H1 (cell line): ENCODE data around the gene CEBPG.

Source experiments
- CHD7 ChIP-seq: fragments of 300-600 bp; sonication (generic); IDR thresholded peaks from 2 replicates; pipeline ENCODE4 v1.7.1; 2012; ENCODE audit warnings: low read length, moderate library complexity, mild to moderate bottlenecking, inconsistent platforms; ENCODE audit not compliant: insufficient replicate concordance
- KDM1A ChIP-seq: fragments of 200-600, 300-600 bp; sonication (generic); IDR thresholded peaks from 2 replicates; pipeline ENCODE4 v1.7.1; 2016; ENCODE audit warnings: mild to moderate bottlenecking, low read length, borderline replicate concordance
- MAX ChIP-seq: IDR thresholded peaks from 2 replicates; pipeline ENCODE4 v1.6.1; 2012; ENCODE audit warnings: inconsistent platforms
- RFX5 ChIP-seq: IDR thresholded peaks from 2 replicates; pipeline ENCODE4 v1.6.1; 2011; ENCODE audit warnings: low read depth, low read length, improper control_type of control experiment, borderline replicate concordance
- SIN3A ChIP-seq, 2 experiments: IDR thresholded peaks in 1 of 2; conservative IDR thresholded peaks in 1 of 2; 2 replicates each; pipeline ENCODE4 v1.6.1; 2011 to 2012; ENCODE audit warnings: low read length in 2 of 2, improper control_type of control experiment in 1 of 2, low read depth in 1 of 2, mild to moderate bottlenecking in 1 of 2
- SP2 ChIP-seq: IDR thresholded peaks from 2 replicates; pipeline ENCODE4 v1.6.1; 2012; ENCODE audit warnings: mild to moderate bottlenecking, low read length, inconsistent platforms
- TF ChIP-seq, protein P1 (sequence below): IDR thresholded peaks from 2 replicates; pipeline ENCODE4 v1.6.1; 2011; ENCODE audit warnings: low read length, improper control_type of control experiment

GRCh38 chr19:33362508-33363228 lies 10.8 kb upstream of the CEBPG start:
- TF ChIP-seq, protein P1, sequence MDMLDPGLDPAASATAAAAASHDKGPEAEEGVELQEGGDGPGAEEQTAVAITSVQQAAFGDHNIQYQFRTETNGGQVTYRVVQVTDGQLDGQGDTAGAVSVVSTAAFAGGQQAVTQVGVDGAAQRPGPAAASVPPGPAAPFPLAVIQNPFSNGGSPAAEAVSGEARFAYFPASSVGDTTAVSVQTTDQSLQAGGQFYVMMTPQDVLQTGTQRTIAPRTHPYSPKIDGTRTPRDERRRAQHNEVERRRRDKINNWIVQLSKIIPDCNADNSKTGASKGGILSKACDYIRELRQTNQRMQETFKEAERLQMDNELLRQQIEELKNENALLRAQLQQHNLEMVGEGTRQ = no peak
- TF ChIP-seq KDM1A (no peak), MAX (no peak), CHD7 (no peak), SP2 (no peak), RFX5 (no peak), SIN3A (conservative IDR thresholded peaks at IDR 0.05 in 1 of 2, IDR thresholded peaks at IDR 0.05 in 1 of 2; ENCODE audit: low read depth in 1 of 2, low read length in 2 of 2) (no peak)
